Measurements from ENCODE around the gene B3GNT7.
"Not testable (repeated sequence)": the region's sequence is repeated elsewhere in the genome, so short reads cannot be mapped to it uniquely, and the experiment has no call there.

Gene B3GNT7, protein sequence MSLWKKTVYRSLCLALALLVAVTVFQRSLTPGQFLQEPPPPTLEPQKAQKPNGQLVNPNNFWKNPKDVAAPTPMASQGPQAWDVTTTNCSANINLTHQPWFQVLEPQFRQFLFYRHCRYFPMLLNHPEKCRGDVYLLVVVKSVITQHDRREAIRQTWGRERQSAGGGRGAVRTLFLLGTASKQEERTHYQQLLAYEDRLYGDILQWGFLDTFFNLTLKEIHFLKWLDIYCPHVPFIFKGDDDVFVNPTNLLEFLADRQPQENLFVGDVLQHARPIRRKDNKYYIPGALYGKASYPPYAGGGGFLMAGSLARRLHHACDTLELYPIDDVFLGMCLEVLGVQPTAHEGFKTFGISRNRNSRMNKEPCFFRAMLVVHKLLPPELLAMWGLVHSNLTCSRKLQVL

DNA sequence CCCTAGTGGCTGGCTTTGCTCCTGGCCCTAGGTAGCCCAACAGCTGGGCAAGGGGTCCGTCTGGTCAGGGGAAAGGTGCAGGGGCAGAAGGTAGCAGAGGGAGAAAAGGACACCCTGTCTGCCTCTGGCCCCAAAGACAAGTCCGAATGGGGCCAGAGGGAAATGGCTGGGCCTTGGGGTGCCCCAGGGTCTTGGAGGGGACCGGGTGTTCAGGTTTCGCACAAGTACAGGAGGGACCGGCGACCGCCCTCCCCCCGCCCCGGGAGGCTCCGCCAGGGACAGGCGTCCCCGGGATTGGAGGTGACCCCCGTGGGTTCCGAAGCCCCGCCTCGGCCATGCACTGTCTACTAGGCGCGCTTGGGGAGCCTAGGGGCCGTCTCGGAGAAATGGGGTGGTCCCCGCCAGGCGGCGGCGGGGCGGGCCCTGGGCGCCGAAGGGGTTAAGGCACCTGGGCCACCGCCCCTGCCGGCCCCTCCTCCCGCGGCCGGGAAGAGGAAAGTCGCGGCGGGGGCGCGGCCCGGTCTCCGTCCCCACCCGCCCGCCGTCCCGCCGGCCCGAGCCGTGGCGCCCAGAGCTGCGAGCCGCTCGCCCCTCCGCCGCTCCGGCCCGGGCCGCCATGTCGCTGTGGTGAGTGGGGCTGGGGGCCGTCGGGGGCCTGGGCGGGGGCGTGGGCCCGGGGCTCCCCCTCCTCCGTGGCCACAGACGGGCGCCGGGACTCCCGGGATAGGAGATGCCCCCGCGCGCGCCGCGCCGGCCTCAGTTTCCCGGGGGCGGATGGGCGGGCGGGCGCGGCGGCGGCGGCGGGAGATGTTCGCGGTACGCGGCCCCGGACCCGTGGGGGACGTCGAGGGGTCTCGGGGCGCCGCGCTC, at the start of gene B3GNT7:
Gene B3GNT7 (plus strand): TSS at position 523 of the 870 bp plus-strand sequence. CDS start 94 bp downstream, at position 617.
- no peak for DNase-seq (ENCODE audit: low spot score)

DNA sequence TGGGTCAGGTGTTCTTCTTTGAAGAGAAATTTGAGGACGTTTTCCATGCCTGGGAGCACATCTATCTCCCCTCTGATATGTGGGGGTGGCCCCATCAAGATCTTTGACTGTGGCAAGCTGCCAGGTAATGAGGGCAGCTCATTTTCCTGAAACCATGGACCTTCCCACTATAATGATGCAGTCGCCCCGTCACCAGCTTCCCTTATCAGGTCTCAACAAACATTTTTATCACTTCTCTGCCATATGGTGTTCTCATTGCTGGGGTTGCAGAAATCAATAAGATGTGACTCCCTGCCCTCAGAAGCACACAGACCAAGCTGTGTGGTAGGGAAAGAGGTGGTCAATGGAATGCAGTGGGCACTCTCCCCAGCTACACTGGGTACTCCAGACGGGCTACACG, 48.4 kb upstream of the B3GNT7 start:
- no peak for DNase-seq (ENCODE audit: low spot score)

DNA sequence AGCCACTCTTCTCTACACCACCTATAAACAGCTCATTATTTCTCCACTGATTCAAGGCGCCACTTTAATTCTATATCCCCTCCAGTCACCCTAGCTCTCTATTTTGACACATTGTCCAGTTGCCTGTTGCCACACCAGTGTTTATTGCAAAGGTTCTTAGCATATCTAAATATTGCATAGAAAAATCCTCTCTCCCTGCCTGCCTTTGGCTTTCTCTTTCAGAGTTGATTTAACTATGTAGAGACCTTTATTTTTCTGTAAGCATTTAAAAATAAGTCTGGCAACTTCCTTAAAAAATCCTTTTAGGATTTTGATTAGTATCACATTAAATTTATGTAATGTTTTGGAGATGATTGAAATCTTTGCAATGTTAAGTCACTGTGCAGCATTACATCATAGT, 47.9 kb upstream of the B3GNT7 start:
- no peak for DNase-seq (ENCODE audit: low spot score)

DNA sequence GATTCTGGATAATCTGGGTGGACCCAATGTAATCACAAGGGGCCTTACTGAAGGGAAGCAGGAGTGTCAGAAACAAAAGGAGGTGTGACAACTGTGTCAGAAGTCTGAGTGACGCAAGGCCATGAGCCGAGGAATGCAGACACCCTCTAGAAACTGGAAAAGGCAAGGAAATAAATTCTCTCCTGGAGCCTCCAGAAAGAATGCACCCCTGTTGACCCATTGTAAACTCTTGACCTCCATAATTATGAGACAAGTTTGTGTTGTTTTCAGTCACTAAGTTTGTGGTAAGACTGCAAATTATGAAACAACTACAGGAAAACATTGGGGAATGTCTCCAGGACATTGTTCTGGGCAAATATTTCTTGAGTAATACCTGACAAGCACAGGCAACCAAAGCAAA, 47.3 kb upstream of the B3GNT7 start:
- no peak for DNase-seq (ENCODE audit: low spot score)

DNA sequence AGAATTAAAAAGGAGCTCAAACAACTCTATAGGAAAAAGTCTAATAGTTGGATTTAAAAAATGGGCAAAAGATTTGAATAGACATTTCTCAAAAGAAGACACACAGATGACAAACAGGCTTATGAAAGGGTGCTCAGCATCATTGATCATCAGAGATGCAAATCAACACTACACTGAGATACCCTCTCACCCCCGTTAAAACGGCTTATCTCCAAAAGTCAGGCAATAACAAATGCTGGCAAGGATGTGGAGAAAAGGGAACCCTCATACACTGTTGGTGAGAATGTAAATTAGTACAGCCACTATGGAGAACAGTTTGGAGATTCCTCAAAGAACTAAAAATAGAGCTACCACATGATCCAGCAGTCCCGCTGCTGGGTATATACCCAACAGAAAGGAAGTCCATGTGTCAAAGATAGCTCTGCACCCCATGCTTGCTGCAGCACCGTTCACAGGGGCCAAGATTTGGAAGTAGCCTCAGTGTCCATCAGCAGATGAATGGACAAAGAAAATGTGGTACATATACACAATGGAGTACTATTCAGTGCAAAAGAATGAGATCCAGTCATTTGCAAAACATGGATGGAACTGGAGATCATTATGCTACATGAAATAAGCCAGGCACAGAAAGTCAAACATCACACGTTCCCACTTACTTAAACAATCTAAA, 46.7 kb upstream of the B3GNT7 start:
- DNase-seq (ENCODE audit: low spot score), result no peak

DNA sequence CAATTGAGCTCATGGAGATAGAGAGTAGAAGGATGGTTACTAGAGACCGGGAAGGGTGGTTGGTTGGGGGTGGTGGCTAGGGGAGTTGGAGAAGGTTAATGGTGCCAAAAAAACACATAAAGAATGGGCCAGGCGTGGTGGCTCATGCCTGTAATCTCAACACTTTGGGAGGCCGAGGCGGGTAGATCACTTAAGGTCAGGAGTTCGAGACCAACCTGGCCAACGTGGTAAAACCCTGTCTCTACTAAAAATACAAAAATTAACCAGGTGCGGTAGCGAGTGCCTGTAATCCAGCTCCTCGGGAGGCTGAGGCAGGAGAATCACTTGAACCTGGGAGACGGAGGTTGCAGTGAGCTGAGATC, 46.2 kb upstream of the B3GNT7 start:
- not testable (repeated sequence) for DNase-seq (ENCODE audit: low spot score)

DNA sequence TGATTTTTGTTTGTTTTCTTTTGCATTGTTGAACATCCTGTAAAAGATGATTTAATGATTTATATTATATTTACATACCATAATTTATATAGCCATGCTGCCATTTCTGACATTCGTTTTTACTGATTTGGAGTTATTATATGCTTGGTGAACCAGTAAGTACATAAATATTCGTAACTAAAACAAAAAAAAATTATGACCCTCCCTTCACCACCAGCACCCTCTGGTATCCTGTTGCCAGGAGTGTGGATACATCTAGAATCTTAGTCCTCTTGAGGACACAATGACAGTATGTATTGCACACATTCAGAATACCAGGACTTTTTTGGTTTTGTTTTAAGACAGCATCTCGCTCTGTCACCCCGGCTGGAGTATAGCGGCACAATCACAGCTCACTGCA, 43.9 kb upstream of the B3GNT7 start:
- no peak for DNase-seq (ENCODE audit: low spot score)

DNA sequence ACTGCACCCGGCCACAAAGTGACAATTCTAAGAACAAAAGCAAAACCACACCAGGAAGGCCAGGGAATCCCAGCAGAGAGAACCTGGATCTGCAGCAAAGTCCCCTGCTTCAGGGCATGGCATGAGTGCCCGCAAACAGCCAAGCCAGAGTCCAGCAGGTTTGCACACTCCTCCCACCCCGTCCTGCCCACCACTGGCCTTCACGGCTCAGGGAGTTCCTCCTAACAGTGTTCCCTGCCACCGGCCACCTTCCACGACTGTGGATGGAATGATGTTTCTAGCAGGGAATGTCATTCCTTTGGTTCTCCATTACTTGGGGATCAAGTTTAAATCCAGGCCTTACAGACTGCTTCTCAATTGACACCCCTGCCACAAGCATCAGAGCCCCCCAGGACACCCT, 42.0 kb upstream of the B3GNT7 start:
- no peak for DNase-seq (ENCODE audit: low spot score)

DNA sequence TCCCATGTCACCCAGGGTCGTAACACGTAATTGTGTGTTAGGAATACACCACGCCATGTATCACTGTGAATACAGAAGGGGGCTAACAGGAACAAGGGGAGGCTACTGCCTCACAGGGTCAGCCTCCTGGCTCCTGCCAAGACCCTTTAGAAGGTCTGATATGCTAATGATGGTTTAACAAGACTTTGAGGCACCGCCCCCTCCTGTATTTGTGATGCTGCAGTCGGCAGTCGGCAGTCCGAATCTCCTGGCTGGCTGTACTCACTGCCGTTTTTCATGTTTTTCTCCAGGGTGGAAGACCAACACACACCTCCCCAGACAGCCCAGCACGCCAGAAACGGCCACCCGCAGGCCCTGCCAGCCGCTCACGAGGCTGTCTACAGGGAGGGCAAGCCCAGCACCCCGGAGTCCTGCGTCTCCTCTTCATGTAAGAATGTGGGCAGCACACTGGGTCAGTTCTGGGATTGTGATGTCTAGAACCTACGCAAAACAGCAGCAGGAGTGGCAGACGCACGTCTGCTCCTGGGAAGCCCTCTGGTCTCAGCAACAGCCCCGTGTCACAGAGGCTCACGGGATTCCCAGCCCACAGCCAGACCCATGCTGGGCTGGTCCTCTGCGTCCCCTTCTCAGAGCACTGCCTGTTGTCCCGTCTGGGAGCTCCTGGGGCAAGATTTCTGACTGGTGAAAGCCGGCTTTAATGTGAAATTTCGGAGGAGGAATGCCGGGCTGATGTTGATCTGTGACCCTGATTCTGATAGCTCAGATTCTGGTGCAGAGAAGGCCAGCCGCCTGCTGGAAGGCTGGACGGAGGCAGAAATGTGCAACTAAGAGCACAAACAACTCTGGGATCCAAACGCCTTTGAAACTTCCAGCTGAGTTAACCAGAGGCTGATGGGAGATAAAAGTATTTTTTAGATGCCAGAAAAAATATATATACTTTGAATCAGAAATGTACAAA, 39.7 kb upstream of the B3GNT7 start:
- DNase-seq (ENCODE audit: low spot score), result no peak

DNA sequence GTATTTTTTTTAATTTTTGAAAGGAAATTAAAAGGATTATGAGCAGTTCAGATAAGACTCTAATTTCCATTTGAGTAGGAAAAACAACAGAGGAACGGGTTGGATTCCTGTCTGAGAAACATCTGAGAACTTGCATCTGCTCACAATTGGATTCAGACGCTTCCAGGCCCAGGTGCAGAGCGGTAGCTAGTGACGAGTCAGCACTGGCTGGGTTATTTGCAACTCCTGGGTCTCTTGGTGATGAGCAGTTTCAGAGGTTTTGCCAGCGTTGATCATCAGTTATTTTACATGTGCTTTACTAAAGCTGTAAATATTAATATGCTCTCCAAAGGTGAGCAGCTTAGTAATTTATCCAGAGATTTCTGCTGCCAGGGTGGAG, 39.1 kb upstream of the B3GNT7 start:
- DNase-seq (ENCODE audit: low spot score), result no peak

DNA sequence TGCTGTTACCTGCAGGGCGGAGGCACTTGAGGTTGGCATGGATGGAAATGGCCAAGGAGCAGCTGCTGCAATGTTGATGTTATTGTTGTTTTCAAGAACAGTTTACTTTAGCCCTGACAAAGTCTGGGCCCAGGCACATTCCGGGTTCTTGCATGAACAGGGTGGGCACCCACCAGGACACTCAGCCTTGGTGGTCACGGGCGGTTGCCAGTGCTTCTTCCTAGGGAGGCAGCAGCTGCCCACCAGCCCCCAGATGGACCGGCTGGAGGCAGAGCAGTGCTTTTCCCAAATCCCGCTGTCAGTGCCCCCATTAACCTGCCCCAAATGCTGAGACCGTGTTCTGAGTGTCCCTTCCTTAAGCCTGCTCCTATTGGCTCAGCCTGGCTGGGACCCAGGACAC, 38.5 kb upstream of the B3GNT7 start:
- no peak for DNase-seq (ENCODE audit: low spot score)

DNA sequence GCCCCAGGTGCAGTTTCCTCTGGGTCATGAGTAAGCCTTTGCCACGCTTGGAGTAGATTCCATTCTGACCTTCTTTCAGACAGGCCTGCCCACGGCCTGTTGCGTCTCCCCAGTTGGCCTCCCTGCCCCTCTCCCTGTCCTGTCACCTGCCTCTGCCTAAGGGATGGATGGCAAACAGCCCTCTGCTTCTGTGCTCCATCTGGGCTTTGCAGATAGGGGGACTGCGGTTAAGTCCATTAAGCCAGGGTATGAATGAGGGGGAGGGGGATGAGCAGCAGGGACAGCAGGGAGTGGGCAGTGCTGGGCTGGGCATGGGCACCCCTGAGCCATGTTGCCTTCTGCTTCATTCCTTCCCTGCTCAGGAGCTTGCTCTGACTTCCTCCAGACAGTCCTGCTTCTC, 37.6 kb upstream of the B3GNT7 start:
- DNase-seq (ENCODE audit: low spot score), result no peak

DNA sequence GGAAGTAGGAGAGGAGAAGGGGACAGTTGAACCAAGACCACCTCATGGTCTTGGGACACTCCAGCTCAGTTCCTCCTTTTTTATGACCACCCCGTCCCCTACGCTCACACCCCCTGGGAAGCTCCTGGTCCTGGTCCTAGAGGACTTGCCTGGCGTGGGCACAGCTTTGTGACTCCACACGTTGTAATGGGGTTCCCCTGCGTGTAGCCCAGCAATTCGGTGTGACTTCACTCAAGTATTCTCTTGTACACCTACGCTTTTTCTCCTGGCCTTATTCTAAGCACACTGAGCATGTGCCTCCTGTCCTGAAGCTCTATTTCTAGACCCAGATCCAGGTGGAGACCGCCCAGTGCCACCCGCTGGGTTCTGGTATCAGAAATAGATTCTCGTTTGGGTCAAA, 36.1 kb upstream of the B3GNT7 start:
- no peak for DNase-seq (ENCODE audit: low spot score)

DNA sequence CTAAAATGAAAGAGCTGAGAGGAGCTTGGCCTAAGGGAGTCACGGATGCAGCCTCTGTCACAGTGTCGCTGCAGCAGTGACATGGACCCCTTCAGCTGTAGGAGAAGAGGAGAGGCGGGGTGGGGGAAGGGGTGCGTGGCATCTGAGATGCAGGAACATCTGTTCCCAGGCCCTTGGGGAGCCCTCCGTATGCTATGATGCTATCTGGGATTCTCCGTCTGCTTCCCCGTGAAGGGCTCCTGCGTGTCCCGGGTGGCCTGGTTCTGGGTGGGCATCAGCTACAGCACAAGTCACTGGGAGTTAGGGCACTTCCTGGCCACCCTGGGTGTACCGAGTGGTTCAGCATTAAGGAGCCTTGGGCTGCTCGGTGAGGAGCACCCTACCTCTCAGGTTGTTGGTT, 35.6 kb upstream of the B3GNT7 start:
- DNase-seq (ENCODE audit: low spot score), result no peak

DNA sequence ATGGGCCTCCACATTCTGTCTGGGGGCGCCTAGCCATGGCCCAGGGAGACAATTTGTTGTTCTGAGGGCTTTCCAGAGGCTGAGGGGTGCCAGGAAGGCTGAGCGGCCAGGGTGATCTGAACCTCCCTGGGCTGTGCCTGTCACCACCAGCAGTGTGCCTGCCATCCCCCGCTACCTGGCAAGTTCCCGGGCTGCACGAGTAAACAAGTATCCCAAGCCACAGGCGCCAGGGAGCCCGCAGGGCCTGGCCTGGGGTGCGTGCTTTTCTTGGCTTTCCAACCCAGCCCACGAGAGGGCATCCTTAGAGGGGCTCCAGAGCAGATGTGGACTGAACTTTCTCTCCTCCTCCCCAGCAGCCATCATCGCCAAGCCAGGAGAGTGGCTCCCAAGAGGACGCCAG, 35.1 kb upstream of the B3GNT7 start:
- no peak for DNase-seq (ENCODE audit: low spot score)

DNA sequence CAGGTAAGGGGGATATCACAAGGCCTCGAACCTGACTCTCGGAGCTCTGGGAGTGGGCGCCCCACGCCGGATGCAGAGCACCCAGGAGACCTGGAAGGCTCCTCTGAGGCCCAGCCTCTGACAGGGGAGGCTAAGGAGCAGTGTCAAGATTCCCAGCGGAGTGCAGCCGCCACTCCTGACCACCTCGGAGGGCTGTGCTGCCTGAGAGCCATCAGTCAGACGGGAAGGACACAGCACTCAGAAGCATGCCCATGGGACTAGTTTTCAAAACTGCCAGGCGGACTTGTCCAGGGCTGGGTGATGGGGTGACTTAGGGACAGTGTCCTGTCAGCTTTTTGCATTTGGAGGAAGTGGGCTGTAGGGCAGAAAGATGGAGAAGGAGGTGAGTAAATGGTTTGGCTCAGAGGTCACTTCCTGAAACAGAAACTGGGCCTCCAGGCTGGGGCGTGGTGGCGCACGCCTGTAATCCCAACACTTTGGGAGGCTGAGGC, 34.6 kb upstream of the B3GNT7 start:
- no peak for DNase-seq (ENCODE audit: low spot score)

DNA sequence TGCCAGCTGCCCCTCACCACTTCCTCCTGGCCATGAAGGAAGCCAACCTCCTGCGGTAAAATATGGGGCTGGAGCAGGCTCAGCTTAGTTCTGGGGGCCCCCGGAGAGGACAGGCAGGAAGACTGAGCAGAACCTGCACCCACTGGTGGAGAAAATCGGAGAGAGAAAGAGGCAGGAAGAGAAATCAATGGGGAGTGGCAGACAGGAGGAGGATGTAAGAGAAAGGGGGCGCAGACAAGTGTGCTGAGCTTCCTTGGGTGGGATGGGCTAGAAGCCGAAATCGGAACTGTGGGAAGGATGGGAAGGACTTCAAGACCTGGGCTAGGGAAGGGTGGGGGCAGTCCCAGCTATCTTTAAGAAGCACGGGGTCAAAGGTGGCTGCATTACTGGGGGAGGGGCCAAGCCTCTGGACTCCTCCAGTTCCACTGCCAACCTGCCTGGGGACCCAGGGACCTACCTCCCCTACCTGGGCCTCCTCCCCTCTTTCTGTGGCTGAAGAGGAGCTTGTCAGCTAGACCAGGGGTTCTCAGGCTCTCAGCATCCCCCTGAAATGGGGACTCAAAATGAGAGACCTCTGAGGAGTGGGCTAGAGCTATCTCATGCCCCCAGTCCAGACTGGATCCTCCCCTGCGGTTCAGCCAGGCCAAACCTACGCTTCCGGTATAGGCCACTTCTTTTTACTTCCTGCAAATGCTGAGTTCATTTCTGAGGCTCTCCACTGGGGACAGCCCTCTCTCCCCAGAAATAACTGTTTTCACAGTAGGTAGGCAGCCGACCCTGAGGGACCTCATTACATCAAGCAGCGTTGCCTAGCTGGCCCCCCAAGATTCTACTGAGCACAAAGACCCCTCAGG, 33.6 kb upstream of the B3GNT7 start:
- no peak for DNase-seq (ENCODE audit: low spot score)

DNA sequence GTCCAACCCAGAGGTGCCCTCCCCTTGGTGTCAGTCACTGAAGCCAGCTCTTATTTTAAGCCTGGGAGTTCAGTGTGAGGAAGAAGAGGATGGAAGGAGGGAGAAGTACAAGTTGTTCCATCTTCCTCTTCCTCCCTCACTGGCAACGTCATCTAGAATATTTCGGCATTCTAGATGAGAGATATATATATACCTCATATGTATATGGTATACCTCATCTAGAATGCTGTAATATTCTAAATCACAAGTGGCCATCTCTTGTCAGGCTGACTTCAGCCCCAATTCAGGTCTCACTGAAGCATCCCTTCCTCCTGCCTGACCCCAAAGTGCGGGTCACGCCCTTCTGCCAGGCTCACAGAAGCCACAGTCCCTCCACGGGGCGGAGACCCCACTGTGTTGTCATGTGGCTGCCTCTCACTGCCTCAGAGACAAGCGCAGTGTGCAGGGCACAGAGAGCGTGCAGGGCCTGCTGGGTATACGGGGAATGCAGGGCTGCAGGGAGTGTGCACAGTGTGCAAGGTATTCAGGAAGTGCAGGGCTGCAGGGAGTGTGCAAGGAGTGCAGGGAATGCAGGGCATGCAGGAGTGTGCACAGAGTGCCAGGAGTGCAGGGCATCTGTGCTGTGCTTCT, 32.8 kb upstream of the B3GNT7 start:
- DNase-seq (ENCODE audit: low spot score), result no peak

DNA sequence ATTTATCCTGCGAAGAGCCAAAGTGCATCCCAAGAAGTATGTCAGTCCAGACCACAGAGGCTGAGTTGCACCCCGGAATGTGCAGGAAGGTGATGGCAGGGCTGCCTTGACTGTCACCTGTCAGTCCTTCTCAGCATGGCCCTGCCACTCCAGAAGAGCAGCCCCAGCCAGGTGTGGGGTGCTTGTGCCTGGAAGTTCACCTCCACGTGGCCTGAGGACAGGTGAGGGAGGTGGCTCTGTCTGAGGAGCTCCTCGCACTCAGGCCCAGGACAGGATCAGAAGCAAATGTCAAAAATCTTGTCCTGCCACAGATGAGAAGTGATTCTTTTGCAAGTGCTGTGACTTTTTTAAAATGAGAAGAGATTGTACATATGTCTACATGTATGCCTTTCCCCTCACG, 31.4 kb upstream of the B3GNT7 start:
- DNase-seq (ENCODE audit: low spot score), result no peak
